Measurements from ENCODE around the gene SUGCT. TPM values are rescaled to one million over a fixed set of nuclear protein-coding genes. Genes with fewer than 3 reads are reported as not detected.

Gene SUGCT
- total RNA-seq, 4 donors from 2014 or later, result 7.8 to 15.0 (median 12.8) TPM

- H3K27me3 ChIP-seq, result no peaks in the 10 kb centered on the region
- no peak for TF ChIP-seq POLR2A (IDR thresholded peaks at IDR 0.05; ENCODE audit: low read depth)
- no peak for TF ChIP-seq POLR2AphosphoS5 (IDR thresholded peaks at IDR 0.05)
- TF ChIP-seq EP300 (IDR thresholded peaks at IDR 0.05), result no peak
- TF ChIP-seq, protein P1, sequence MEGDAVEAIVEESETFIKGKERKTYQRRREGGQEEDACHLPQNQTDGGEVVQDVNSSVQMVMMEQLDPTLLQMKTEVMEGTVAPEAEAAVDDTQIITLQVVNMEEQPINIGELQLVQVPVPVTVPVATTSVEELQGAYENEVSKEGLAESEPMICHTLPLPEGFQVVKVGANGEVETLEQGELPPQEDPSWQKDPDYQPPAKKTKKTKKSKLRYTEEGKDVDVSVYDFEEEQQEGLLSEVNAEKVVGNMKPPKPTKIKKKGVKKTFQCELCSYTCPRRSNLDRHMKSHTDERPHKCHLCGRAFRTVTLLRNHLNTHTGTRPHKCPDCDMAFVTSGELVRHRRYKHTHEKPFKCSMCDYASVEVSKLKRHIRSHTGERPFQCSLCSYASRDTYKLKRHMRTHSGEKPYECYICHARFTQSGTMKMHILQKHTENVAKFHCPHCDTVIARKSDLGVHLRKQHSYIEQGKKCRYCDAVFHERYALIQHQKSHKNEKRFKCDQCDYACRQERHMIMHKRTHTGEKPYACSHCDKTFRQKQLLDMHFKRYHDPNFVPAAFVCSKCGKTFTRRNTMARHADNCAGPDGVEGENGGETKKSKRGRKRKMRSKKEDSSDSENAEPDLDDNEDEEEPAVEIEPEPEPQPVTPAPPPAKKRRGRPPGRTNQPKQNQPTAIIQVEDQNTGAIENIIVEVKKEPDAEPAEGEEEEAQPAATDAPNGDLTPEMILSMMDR (IDR thresholded peaks at IDR 0.05), result no peak
- no peaks in the 10 kb centered on the region for H3K36me3 ChIP-seq
- peaks cover 0 to 42% (median 0%) of the 10 kb centered on the region in 4 donors for H3K4me1 ChIP-seq
- no peaks in the 10 kb centered on the region for H3K9me3 ChIP-seq
- no peak overlapping the region for H3K4me3 ChIP-seq
- intact Hi-C loops (cut with DNase I), result no loop called here
- 86% methylated on average over 2 of the region's 2 CpGs for WGBS
- H3K27ac ChIP-seq (replicated peaks in 1 of 4), result no peak overlapping the region
- DNase-seq (ENCODE audit: extremely low spot score), result no peak
Observed at GRCh38 chr7:40881405-40881926, 746.7 kb downstream of the SUGCT start.

- Histone ChIP-seq H3K4me1 (peaks cover 0 to 42% (median 0%) of the 10 kb centered on the region in 4 donors), H3K27ac (replicated peaks in 1 of 4) (no peak overlapping the region), H3K9me3 (no peaks in the 10 kb centered on the region), H3K4me3 (no peak overlapping the region), H3K36me3 (no peaks in the 10 kb centered on the region), H3K27me3 (no peaks in the 10 kb centered on the region)
- DNase-seq (ENCODE audit: extremely low spot score), result no peak
- intact Hi-C loops (cut with DNase I), result no loop called here
- TF ChIP-seq EP300 (IDR thresholded peaks at IDR 0.05) (no peak), POLR2AphosphoS5 (IDR thresholded peaks at IDR 0.05) (no peak)
Observed at GRCh38 chr7:40882071-40882658, 747.4 kb downstream of the SUGCT start.

DNA sequence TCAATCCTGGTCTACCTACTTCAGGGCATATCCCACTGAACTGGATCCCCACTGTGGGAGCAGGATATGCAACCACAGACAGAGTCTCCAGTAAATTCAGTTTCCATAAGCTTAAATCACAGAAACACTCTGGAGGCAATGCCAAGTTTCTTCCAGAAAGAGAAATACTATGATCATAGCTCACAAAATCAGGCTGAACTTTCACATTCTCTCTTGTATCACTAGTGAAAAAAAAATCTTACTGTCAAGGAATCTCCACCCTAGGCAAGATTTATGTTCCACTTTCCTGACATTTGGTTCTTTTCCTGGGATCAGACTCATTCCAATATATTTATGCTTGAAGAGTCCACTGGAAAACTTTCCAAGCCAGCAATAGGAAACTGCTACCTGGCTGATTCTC, 749.0 kb downstream of the SUGCT start:
- H3K4me3 ChIP-seq, result no peak overlapping the region
- TF ChIP-seq EP300 (IDR thresholded peaks at IDR 0.05) (no peak), POLR2A (IDR thresholded peaks at IDR 0.05; ENCODE audit: low read depth) (no peak), POLR2AphosphoS5 (IDR thresholded peaks at IDR 0.05) (no peak)
- TF ChIP-seq, protein P1 (IDR thresholded peaks at IDR 0.05), result no peak
- no peak overlapping the region for H3K27ac ChIP-seq (replicated peaks in 1 of 4)
- no peaks in the 10 kb centered on the region for H3K27me3 ChIP-seq
- H3K9me3 ChIP-seq, result no peaks in the 10 kb centered on the region
- H3K36me3 ChIP-seq, result no peaks in the 10 kb centered on the region
- intact Hi-C loops (cut with DNase I), result no loop called here
- no peak for DNase-seq (ENCODE audit: extremely low spot score)
- peaks cover 0 to 42% (median 0%) of the 10 kb centered on the region in 4 donors for H3K4me1 ChIP-seq

DNA sequence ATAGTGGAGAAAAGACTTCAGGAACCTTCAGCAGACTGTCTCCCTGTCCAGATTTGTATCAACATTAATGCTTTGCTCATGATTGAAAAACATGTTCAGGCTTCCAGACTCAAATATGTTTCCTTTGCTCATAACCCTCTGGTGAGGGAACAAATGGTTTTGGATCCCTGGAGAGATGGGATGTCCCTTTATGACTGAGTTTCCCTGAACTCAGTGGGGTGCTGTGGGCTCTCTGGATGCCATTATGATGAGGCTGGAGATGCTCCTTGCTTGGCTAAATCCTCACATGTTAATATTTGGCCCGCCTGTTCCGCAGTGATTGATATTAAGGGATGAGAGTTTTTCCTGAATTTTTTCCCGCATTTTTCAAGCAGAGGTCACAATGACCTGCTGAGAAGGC, 749.4 kb downstream of the SUGCT start:
- Histone ChIP-seq H3K36me3 (no peaks in the 10 kb centered on the region), H3K27ac (replicated peaks in 1 of 4) (no peak overlapping the region), H3K4me1 (peaks cover 0 to 46% (median 0%) of the 10 kb centered on the region in 4 donors), H3K9me3 (no peaks in the 10 kb centered on the region), H3K4me3 (no peak overlapping the region), H3K27me3 (no peaks in the 10 kb centered on the region)
- no peak for DNase-seq (ENCODE audit: extremely low spot score)
- TF ChIP-seq, protein P1 (IDR thresholded peaks at IDR 0.05), result no peak
- TF ChIP-seq EP300 (IDR thresholded peaks at IDR 0.05), result no peak
- no peak for TF ChIP-seq POLR2A (IDR thresholded peaks at IDR 0.05; ENCODE audit: low read depth)
- no peak for TF ChIP-seq POLR2AphosphoS5 (IDR thresholded peaks at IDR 0.05)
- intact Hi-C loops (cut with DNase I), result no loop called here
- WGBS, result 87% methylated on average over 3 of the region's 3 CpGs

DNA sequence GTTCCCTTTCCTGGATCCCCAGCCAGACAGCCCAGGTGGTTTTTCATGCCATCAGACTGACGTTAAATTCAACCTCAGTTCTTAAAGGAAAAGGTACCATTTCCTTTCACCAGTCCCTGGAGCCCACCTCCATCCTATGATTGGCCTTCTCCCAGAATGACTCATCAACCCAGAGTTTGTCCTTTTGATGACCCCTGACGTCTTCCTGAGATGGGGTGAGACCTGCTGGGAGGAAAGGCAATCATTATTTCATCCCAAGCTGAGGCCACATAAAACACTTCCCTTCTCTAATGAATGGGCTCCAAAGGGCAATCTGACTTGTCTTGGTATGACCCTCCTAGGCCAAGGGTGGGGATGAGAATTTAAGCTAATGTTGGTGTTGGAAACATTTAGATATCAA, 750.7 kb downstream of the SUGCT start:
- no peak for TF ChIP-seq POLR2A (IDR thresholded peaks at IDR 0.05; ENCODE audit: low read depth)
- peak in 1 of 2 donors; percentile 13 for TF ChIP-seq POLR2AphosphoS5 (IDR thresholded peaks at IDR 0.05)
- Histone ChIP-seq H3K9me3 (peaks cover 0 to 3% (median under 1%) of the 10 kb centered on the region in 4 donors), H3K4me3 (no peak overlapping the region), H3K4me1 (peaks cover 0 to 42% (median 0%) of the 10 kb centered on the region in 4 donors), H3K27me3 (no peaks in the 10 kb centered on the region), H3K36me3 (no peaks in the 10 kb centered on the region), H3K27ac (replicated peaks in 1 of 4) (no peak overlapping the region)
- intact Hi-C loops (cut with DNase I), result no loop called here
- DNase-seq (ENCODE audit: extremely low spot score), result no peak
- 37% methylated on average over 2 of the region's 2 CpGs for WGBS

GRCh38 chr7:40887099-40887498, 752.3 kb downstream of the SUGCT start:
- H3K27ac ChIP-seq (replicated peaks in 1 of 4), result no peak overlapping the region
- H3K36me3 ChIP-seq, result no peaks in the 10 kb centered on the region
- no peaks in the 10 kb centered on the region for H3K27me3 ChIP-seq
- H3K4me3 ChIP-seq, result no peak overlapping the region
- TF ChIP-seq POLR2A (IDR thresholded peaks at IDR 0.05; ENCODE audit: low read depth) (no peak), POLR2AphosphoS5 (IDR thresholded peaks at IDR 0.05) (no peak)
- DNase-seq (ENCODE audit: extremely low spot score), result no peak
- peaks cover 0 to 26% (median 0%) of the 10 kb centered on the region in 4 donors for H3K4me1 ChIP-seq
- H3K9me3 ChIP-seq, result peaks cover 0 to 16% (median 13%) of the 10 kb centered on the region in 4 donors
- intact Hi-C loops (cut with DNase I), result no loop called here

Data from esophagus muscularis mucosa (tissue), 4 donors.